ENCODE results near the gene CDH26. TPM values are rescaled to one million over a fixed set of nuclear protein-coding genes. Genes with fewer than 3 reads are reported as not detected.

The CDH26 gene
- under 0.01 TPM in 1 of 2 replicates, not detected in the other for total RNA-seq

GRCh38 chr20:59958123-59958522 is at the start of gene CDH26:
Gene CDH26 (plus strand): TSS chr20:59958423. CDS start chr20:59958727, 304 bp downstream.

GRCh38 chr20:59933296-59933848 is 24.9 kb upstream of the CDH26 start, which contains the start of gene SYCP2:
Gene SYCP2 (minus strand): TSS chr20:59933637. CDS start chr20:59922413, 11,224 bp downstream.

DNA sequence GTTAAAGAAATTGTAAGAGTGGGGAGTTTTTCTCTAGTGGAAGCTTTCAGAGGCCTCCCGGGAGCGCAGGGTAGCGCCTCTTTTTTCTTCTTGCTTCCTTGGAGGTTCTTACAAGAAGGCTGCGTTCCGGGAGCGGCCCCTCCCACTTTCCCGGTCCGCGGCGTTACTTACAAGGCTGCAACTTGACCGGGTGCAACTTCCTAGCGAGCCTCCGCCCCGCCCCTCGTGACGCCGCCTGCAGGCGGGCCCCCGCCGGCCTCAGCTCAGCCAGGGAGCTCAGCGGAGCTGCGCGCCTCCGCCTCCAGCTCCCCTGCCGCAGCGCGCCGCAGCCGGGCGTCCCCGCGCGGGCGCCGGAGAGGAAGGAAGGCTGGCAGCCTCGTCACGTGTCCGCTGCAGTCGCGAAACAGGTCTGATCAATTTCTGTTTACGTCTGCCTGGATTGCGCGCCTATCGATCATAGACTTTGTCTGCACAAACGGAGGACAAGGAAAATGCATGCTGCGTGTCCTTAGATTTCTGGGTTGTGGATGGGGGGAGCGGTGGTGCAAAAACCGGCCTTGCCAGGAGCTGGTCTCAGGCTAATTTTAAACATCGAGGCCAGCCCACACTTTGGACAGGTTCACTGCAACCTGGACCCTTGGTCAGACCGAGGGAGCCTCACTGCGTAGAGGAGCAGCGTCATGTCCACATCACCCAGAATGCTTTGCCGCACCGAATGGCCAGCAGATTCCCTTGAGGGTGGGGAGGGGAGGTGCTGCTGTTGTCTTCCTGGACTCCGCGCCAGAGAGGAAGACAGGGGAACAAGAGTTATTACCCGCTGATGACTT is 17.9 kb upstream of the CDH26 start, which contains the start of the genes FAM217B and PPP1R3D:
Gene FAM217B, plus strand, starts transcription at position 261 of the 827 bp plus-strand sequence. CDS start 3,555 bp downstream, outside the sequence.
Gene PPP1R3D, minus strand, starts transcription at position 177 of the 827 bp plus-strand sequence. CDS start 374 bp downstream, outside the sequence.

Other genes with a start within 250 kb of the CDH26 start
- gene SYCP2, start 24.8 kb upstream of the CDH26 start, total RNA-seq, result 0.18 TPM in 1 of 2 replicates, not detected in the other
- gene PPP1R3D, start 18.1 kb upstream of the CDH26 start, total RNA-seq, result 3.5 TPM in 2 replicates
- 2.9 and 4.8 TPM in 2 replicates for gene FAM217B, start 18.0 kb upstream of the CDH26 start, total RNA-seq

Measured in myometrial cell (primary cell).